HFF-Myc (cell line): Measurements from ENCODE around the gene FKBP1A.

Source experiments
- DNase-seq: peaks from one replicate; pipeline ENCODE4 v3.0.0-alpha.2; 2011; ENCODE audit warnings: low read depth; ENCODE audit errors: extremely low read depth
- H3K4me3 ChIP-seq: replicated peaks from 2 replicates; pipeline ENCODE4 v1.5.1; 2011; ENCODE audit warnings: low read depth, mild to moderate bottlenecking, control low read depth, low read length
- TF ChIP-seq, protein P1 (sequence below): IDR thresholded peaks from 2 replicates; pipeline ENCODE4 v1.5.1; 2012; ENCODE audit warnings: mild to moderate bottlenecking, low read depth, low read length, control low read depth; ENCODE audit errors: missing control alignments

FKBP1A gene

DNA sequence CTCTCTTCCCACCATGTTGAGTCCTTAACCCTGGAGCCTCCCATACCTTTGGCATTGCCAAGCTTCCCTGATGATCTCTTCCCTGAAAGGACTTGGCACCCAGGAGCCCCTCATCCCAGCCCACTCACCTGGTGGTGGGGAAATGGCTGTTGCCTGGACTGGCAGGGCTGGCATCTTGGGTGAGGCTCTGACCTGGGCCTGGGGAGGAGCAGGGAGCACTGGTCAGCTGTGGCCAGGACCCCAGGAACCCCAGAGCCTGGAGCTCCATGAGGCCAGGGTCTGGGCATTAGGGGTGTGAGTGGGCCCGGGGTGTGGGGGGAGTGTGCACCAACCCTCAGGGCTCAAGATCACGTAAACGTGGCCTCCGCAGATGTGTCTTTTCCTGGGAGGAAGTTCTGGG lies 73.4 kb downstream of the FKBP1A start:
- no peak for DNase-seq
- TF ChIP-seq, protein P1, sequence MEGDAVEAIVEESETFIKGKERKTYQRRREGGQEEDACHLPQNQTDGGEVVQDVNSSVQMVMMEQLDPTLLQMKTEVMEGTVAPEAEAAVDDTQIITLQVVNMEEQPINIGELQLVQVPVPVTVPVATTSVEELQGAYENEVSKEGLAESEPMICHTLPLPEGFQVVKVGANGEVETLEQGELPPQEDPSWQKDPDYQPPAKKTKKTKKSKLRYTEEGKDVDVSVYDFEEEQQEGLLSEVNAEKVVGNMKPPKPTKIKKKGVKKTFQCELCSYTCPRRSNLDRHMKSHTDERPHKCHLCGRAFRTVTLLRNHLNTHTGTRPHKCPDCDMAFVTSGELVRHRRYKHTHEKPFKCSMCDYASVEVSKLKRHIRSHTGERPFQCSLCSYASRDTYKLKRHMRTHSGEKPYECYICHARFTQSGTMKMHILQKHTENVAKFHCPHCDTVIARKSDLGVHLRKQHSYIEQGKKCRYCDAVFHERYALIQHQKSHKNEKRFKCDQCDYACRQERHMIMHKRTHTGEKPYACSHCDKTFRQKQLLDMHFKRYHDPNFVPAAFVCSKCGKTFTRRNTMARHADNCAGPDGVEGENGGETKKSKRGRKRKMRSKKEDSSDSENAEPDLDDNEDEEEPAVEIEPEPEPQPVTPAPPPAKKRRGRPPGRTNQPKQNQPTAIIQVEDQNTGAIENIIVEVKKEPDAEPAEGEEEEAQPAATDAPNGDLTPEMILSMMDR, result no peak
- H3K4me3 ChIP-seq, result no peak overlapping the region

GRCh38 chr20:1319051-1319450 lies 73.8 kb downstream of the FKBP1A start:
- DNase-seq, result no peak
- H3K4me3 ChIP-seq, result no peak overlapping the region
- TF ChIP-seq, protein P1, result no peak
